ENCODE results near the gene DNAI7.

GRCh38 chr12:25079393-25079792 is 115.6 kb downstream of the DNAI7 start:
- TF ChIP-seq, protein P1, sequence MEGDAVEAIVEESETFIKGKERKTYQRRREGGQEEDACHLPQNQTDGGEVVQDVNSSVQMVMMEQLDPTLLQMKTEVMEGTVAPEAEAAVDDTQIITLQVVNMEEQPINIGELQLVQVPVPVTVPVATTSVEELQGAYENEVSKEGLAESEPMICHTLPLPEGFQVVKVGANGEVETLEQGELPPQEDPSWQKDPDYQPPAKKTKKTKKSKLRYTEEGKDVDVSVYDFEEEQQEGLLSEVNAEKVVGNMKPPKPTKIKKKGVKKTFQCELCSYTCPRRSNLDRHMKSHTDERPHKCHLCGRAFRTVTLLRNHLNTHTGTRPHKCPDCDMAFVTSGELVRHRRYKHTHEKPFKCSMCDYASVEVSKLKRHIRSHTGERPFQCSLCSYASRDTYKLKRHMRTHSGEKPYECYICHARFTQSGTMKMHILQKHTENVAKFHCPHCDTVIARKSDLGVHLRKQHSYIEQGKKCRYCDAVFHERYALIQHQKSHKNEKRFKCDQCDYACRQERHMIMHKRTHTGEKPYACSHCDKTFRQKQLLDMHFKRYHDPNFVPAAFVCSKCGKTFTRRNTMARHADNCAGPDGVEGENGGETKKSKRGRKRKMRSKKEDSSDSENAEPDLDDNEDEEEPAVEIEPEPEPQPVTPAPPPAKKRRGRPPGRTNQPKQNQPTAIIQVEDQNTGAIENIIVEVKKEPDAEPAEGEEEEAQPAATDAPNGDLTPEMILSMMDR (IDR thresholded peaks at IDR 0.05; ENCODE audit: insufficient read depth, low read depth, low read length) = no peak
- TF ChIP-seq EZH2 (IDR thresholded peaks at IDR 0.05; ENCODE audit: insufficient read depth, low read length) = no peak
